Measurements from ENCODE around the gene TIMP1.
"Not testable (repeated sequence)": the region's sequence is repeated elsewhere in the genome, so short reads cannot be mapped to it uniquely, and the experiment has no call there.

The TIMP1 gene

GRCh38 chrX:47574076-47574546 is 8.1 kb upstream of the TIMP1 start:
- DNase-seq = no peak

DNA sequence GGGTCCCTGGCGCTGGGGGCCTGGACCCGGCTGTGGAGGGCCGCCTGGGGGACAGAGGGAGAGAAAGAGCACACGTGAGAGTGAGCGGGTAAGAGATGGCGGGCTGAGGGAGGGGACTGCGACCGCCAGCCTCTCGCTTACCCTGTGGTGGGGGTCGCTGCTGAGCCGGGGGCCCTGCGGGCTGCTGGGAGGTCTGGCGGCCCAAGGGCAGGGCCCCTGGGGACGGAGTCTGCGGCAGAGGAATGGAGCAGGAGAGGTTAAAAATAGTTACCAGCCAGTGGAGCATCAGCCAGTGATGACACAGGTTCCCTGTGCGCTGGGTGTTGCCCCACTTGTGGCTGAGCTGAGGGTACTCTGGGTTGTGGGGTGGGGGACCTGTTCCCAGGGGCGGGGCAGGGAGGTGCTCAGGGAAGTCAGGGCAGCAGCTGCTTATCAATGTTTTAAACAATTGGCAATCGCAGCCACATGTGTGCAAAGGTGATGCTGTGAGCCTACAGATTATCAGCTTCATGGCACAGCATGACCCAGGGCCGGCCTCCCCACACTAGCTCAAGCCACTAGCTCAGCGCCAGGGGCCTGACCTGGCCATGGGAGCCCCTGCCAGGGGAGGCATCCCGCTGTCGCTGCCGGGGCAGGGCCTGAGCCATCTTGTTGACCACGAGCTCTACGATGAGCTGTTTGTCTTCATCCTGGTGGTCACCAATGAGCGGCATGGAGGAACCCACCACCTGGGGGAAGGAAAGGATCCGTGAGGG is 7.5 kb upstream of the TIMP1 start:
- DNase-seq = no peak

DNA sequence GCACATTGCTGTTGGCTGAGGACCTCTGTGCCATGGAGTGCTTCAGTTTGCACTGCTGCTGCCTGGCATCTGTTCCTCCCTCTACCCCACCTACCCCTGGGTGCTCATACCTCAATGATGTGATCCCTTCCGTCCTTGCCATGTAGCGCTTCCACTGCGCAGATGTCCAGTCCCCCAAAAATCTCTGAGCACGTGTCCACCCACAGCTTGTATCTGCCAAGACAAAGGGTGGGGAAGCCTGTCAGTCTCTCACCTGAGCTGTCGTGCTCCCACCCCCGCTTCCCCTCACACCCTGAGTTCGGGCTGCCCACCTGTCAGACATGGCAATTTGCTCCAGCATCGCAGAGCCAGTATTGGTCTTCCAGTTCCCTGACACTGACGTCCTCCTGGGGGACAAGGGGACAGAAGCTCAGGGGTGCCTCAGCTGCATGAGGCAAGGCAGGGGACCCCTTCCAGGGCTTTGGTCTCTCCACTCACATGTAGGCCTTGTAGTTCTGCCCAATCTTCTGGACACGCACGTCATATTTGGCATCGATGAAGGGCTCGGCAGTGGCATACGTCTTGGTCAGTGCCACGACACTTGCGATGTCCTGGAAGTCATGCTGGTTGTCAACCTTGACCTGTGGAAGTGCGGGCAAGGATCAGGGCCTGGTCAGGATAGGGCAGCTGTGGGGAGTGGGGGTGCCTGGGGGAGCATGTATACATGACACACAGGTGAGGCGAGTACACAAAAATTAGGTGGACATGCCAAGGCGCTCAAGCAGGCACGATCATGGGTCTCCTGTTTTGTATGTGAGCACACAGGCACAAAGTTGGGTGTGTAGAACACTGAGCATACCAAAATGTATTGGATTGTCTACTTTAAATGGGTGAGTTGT is 6.0 kb upstream of the TIMP1 start:
- DNase-seq = no peak

DNA sequence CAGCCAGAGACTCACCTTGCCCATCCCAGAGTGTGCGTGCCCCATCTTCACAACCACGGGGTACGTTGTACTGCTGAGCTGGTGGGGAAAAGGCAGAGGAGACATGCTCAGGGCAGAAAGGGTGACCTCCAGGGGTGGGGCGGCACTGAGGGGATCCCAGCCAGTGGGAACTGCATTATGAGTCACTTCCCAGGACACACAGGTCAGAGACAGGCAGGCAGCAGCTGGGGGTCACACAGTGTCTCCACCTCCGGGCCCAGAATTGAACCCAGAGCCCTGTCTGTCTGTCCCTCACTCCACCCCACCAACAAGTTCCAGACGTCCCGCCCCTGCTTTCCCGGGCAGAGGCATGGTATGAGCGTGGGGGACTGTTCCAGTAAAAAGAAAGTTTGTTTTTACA is 4.8 kb upstream of the TIMP1 start:
- DNase-seq = no peak

DNA sequence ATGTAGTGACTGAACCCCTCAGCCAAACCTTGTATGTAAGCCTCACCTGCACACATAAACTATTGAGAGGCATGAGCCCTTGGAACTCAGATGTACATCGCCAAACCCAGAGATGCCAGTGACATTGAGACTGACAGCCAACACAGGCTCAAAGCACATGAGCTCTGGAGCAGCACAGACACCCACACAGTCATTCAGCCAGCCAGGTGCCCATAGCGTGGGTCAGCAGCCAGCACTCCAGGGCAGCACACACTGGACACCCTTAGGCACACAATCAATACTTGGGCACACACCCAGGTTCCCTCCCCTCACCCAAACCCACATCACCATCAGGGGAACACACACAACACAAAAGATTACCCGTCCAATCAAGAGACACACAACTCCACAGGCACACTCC is 4.3 kb upstream of the TIMP1 start:
- DNase-seq = no peak

GRCh38 chrX:47578692-47579091 is 3.5 kb upstream of the TIMP1 start:
- no peak for DNase-seq

DNA sequence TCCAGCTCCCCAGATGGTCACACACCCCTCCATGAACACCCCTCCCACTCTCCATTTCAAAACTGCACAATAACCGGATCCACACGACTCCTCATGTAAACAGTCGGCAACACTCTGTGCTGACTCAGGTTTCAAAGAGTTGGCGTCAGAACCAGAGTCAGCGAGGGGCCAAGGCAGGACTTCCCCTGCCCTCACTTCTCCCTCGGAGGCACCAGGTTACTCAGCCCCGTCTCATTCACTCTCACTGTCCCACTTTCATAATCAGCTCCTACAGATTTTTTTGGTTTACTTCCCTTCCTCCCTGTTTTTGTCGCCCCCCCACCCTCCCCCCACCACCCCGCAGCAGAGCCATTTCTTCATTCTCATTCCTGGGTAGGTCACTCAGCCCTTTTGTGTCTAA is 2.7 kb upstream of the TIMP1 start:
- DNase-seq = no peak

DNA sequence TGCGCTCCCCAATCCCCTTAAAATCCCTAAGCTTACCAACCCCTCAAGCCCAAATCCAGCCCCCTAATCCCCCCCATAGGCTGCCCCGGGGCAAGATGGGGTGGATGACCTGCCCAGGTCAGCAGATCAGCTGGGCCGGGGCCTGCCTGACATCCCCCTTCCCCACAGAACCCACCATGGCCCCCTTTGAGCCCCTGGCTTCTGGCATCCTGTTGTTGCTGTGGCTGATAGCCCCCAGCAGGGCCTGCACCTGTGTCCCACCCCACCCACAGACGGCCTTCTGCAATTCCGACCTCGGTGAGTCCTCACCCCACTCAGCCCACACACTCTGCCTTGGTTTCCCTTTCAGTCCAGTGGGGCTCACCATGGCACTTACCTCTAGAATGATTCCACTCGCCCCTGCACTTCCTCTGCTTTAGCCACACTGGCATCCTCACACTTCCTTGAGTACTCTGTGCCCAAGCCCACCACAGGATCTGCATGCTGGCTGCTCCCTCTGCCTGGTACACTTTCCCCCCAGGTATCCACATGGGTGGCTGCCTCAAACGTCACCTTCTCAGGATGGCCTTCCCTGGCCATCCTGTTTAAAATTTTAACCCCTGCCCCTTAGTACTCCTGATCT is 1.1 kb downstream of the TIMP1 start:
- DNase-seq = no peak

DNA sequence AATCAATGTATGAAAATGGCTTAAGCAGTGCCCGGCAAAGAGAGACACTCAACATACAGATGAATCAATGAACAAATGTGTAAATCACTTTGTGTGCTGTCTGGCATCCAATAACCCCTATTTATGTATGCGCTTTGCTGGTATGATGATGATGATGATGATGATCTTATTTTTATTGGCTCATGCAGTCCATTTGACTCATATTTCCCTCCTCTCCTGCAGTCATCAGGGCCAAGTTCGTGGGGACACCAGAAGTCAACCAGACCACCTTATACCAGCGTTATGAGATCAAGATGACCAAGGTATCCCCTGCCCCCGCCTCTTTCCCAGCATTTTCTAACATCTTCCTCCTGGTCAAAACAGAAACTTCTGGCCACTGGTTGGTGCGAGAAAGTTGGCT is 2.5 kb downstream of the TIMP1 start:
- DNase-seq = no peak

DNA sequence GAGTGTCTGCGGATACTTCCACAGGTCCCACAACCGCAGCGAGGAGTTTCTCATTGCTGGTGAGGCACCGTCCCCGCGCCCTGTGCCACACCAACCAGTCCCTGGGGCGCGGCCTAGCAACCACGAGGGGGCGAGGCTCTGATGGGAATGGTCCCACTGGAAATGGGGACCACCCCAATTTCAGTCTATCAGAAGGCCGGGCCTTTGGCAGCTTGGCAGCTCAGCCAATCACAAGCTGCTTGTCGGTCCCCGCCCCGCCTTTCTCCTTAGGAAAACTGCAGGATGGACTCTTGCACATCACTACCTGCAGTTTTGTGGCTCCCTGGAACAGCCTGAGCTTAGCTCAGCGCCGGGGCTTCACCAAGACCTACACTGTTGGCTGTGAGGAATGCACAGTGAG is 3.0 kb downstream of the TIMP1 start:
- no peak for DNase-seq

DNA sequence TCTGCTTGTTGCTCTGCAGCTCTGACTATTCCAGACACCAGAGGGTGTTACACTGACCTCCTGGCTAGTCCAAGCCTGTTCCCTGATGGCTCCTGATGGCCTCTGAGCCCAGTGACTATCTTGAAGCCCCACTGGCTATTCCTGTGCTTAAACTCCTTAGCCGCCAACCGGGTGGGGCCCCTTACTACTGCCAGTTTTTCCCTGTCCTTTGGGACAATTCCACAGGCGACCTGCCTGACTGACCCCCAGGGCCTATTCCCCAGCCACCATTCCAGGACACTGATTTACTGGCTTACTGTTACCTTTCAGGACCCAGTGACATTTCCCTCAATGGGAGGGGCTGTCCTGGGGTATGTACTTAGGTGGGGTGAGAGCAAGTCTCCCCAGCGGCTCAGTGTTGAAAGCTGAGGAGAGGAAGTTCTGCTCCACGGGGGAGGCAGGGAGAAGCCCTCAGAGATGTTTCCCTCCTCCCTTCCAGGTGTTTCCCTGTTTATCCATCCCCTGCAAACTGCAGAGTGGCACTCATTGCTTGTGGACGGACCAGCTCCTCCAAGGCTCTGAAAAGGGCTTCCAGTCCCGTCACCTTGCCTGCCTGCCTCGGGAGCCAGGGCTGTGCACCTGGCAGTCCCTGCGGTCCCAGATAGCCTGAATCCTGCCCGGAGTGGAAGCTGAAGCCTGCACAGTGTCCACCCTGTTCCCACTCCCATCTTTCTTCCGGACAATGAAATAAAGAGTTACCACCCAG is 4.0 kb downstream of the TIMP1 start:
- DNase-seq = no peak

DNA sequence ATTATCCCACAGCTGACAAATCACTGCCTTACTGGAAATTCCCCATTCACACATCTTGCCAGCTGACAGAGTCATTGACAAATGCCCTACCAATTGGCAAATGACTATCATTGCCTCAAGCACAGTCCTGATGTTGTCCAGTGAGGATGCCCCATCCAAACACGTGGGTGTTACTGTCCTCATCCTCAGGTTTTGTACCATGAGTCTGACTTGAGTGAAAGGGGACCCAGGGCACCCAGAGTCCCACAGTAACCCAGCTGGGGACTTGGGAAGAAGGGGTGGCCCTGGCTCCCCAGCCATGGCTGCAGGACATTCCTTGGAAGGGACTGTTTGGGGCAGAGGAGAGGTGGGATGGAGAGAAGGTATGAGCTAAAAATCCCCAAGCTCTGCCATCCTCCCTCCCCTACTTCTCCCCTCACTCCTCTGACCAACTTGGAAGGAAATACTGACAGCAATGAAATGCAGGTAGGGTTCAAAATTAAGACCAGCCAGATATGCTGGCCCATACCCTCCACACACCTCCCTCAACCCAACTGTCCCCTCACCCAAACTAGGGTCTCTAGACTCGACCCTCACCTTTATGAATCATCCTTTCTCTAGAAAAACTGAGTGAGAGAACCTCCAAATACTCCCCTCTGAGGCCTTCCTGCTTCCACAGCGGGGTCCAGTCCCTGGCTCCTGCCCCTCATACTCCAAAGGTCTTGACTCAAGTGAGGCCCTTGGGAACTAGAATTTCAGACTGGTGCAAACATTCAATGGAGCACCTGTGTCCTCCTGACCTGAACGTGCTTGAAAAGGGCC is 5.1 kb downstream of the TIMP1 start:
- DNase-seq = no peak

- DNase-seq = no peak
Measured at GRCh38 chrX:47587906-47588735, 5.9 kb downstream of the TIMP1 start.

DNA sequence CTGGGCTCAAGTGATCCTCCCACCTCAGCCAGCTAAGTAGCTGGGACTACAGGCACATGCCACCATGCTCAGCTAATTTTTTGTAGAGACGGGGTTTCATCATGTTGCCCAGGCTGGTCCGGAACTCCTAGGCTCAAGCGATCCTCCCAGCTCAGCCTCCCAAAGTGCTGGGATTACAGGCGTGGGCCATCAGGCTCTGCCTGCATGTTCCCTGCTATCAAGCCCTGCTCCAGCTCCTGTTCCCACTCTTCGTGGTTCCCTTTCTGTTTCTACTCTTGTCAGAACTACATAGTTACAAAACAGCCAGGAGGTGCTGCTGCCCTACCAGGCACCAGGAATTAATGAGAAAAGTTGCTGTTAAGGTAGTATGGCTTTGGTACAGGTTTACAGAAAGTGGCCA is 8.7 kb downstream of the TIMP1 start:
- DNase-seq = no peak

DNA sequence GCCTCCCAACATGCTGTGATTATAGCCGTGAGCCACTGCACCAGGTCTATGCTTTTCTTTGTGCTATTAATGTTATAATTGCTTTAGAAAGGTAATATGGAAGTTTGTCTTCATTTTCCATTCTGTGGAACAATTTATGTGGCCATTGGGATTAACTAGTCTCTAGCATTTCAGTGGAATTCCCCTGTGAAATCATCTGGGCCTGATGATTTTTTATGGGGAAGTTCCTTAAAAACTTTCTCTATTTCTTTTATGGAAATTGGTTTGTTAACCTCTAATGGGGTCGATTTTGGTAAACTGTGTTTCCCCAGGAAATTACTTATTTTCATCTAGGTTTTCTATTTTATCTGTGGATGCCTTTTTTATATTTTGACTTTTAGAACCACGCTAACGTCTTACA is 11.3 kb downstream of the TIMP1 start:
- DNase-seq = no peak

- peak; percentile 8 for DNase-seq
Measured at GRCh38 chrX:47595716-47596251, 13.5 kb downstream of the TIMP1 start.

- DNase-seq = no peak
Measured at GRCh38 chrX:47596256-47596655, 14.0 kb downstream of the TIMP1 start.

GRCh38 chrX:47597222-47597621 is 15.0 kb downstream of the TIMP1 start:
- no peak for DNase-seq

- DNase-seq = not testable (repeated sequence)
Measured at GRCh38 chrX:47603125-47603524, 20.9 kb downstream of the TIMP1 start.

- DNase-seq = no peak
Measured at GRCh38 chrX:47605024-47605423, 22.8 kb downstream of the TIMP1 start.

- no peak for DNase-seq
Measured at GRCh38 chrX:47607091-47607490, 24.9 kb downstream of the TIMP1 start.

Data from NCI-H2029 (cell line).